ENCODE measurements around the gene ZNF831. TPM values are rescaled to one million over a fixed set of nuclear protein-coding genes. Genes with fewer than 3 reads are reported as not detected.

The ZNF831 gene
- total RNA-seq, 1 donor from 2014 or later: 1.4 TPM

GRCh38 chr20:59179988-59180387 is 16.4 kb downstream of the ZNF831 start:
- no peak for DNase-seq (ENCODE audit: low spot score)

DNA sequence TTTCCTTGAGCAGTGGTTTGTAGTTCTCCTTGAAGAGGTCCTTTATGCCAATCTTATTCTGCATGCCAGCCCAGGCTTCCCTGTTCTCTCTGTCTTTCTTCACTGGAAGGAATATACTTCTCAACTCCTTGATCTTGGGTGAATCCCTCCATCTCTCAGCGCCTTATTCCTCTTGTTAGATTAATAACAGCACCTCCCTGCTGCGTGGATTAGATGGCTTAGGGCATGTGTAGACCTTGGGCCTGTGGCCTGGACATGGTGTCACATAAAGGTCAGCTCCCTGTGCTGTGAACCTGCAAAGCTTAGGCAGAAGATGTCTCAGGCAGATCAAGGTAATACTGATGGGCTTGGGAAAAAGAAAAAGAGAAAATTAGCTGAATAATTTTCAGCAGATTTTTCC is 18.3 kb downstream of the ZNF831 start:
- no peak for DNase-seq (ENCODE audit: low spot score)

- DNase-seq (ENCODE audit: low spot score): no peak
Observed at GRCh38 chr20:59182401-59183044, 18.9 kb downstream of the ZNF831 start.

GRCh38 chr20:59183751-59184150 is 20.1 kb downstream of the ZNF831 start:
- DNase-seq (ENCODE audit: low spot score): no peak

GRCh38 chr20:59184880-59185447 is 21.3 kb downstream of the ZNF831 start:
- no peak for DNase-seq (ENCODE audit: low spot score)

GRCh38 chr20:59185809-59186208 is 22.2 kb downstream of the ZNF831 start:
- DNase-seq (ENCODE audit: low spot score): no peak

DNA sequence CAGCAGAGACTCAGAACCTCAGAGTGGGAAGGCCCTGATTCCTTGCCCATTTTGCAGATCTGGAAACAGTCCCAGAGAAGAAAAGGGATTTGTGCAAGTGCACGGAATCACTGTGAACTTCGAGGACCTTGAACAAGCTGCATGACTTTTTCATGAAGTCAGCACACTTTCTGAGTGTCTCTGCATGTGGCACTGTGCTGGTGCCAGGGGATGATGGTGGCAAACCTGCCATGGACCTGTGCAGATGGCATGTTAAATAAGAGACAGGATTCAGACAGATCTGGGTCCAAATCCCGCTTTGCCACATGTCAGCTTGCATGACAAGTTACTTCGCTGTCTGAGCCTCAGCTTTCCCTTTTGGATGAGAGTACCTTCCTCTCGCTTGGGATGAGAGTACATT is 26.8 kb downstream of the ZNF831 start:
- no peak for DNase-seq (ENCODE audit: low spot score)

DNA sequence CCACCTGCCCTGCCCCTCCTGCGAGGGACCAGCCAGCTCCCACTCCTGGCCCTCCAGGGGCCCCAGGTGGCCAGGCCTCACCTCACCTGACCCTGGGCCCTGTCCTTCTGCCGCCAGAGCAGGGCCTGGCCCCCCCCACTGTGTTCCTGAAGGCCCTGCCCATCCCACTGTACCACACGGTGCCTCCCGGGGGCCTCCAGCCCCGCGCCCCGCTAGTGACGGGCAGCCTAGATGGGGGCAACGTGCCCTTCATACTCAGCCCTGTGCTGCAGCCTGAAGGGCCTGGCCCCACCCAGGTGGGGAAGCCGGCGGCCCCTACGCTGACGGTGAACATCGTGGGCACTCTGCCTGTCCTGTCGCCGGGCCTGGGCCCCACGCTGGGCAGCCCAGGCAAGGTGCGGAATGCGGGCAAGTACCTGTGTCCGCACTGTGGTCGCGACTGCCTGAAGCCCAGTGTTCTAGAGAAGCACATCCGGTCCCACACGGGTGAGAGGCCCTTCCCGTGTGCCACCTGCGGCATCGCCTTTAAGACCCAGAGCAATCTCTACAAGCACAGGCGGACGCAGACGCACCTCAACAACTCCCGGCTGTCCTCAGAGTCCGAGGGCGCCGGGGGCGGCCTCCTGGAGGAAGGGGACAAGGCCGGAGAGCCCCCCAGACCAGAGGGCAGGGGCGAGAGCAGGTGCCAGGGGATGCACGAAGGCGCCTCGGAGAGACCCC is 27.6 kb downstream of the ZNF831 start:
- no peak for DNase-seq (ENCODE audit: low spot score)

- DNase-seq (ENCODE audit: low spot score): no peak
Observed at GRCh38 chr20:59191756-59192532, 28.3 kb downstream of the ZNF831 start.

DNA sequence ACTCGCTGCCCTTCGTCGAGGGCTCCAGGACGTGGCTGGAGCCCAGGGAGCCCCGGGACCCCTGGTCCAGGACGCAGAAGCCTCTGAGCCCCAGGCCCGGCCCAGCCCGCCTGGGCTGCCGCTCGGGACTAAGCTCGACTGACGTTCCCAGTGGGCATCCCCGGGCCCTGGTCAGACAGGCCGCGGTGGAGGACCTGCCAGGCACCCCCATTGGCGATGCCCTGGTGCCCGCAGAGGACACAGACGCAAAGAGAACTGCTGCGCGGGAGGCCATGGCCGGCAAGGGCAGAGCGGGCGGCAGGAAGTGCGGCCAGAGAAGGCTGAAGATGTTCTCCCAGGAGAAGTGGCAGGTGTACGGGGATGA is 28.9 kb downstream of the ZNF831 start:
- no peak for DNase-seq (ENCODE audit: low spot score)

- no peak for DNase-seq (ENCODE audit: low spot score)
Observed at GRCh38 chr20:59193325-59193724, 29.7 kb downstream of the ZNF831 start.

DNA sequence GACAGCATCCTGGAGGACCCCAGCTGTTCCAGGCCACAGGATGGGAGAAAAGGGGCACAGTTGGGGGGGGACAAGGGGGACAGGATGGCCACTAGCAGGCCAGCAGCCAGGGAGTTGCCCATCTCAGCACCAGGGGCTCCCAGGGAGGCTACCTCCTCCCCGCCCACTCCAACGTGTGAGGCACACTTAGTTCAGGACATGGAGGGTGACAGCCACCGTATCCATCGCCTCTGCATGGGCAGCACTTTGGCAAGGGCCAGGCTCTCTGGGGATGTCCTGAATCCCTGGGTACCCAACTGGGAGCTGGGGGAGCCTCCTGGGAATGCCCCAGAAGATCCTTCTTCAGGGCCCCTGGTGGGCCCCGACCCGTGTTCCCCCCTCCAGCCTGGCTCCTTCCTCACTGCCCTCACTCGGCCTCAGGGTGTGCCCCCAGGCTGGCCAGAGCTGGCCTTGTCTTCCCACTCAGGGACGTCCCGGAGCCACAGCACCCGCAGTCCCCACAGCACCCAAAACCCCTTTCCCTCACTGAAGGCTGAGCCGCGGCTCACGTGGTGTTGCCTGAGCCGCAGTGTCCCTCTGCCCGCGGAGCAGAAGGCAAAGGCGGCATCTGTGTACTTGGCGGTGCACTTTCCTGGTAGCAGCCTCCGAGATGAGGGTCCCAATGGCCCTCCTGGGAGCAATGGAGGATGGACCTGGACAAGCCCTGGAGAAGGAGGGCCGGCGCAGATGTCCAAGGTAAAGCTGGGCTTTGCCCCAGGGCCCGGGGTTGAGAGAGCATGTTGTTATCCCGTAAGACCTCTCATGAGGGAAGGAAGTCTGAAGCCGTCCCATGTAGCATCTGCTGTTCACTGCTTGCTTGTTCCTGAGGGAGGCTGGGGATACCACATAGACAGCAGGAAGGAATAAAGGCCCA is 30.7 kb downstream of the ZNF831 start:
- no peak for DNase-seq (ENCODE audit: low spot score)

GRCh38 chr20:59195316-59195993 is 31.8 kb downstream of the ZNF831 start:
- DNase-seq (ENCODE audit: low spot score): no peak

DNA sequence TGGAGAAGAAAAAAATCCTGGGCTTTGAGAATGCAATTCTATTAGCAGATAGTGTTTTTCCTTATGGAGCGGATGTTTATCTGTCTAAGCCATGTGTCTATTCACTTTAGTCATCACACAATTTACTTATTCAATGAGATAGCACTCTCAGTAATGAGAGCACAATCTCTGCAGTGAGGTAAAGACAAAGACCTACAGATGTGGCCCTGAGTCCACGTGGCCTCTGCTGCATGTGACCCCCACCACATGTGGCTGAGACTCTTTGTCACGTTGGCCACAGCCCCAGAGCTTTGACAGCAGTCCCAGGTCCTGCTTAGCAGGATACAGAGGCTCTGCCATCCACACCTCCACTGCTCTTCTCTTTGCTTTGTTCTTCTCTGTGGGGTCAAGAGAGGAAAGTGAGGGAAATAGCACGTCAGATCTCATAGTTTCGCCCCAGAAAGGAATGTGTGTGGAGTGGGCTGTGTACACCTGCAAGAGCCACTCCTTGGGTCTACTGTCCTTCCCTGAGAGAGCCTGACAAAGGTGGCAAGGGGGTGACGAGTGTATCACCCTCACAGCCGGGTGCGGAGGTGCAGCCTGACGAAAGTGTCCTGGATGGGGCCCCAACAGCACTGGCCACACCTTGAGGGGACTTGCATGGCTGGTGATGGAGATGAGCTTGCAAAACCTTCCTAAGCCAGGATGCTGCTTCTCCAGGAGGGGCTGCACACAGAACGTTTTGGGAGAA is 40.7 kb downstream of the ZNF831 start:
- no peak for DNase-seq (ENCODE audit: low spot score)

- no peak for DNase-seq (ENCODE audit: low spot score)
Observed at GRCh38 chr20:59205044-59205443, 41.4 kb downstream of the ZNF831 start.

- DNase-seq (ENCODE audit: low spot score): no peak
Observed at GRCh38 chr20:59207235-59207634, 43.6 kb downstream of the ZNF831 start.

- peak; percentile 34 for DNase-seq (ENCODE audit: low spot score)
Observed at GRCh38 chr20:59207742-59208357, 44.2 kb downstream of the ZNF831 start.

GRCh38 chr20:59210186-59210585 is 46.6 kb downstream of the ZNF831 start:
- DNase-seq (ENCODE audit: low spot score): no peak

GRCh38 chr20:59211208-59211765 is 47.7 kb downstream of the ZNF831 start:
- no peak for DNase-seq (ENCODE audit: low spot score)
